ENCODE measurements around the gene ITGAV.
A peak's percentile ranks its signal among the peaks of the same experiment; 100 is the strongest.

ITGAV gene

GRCh38 chr2:186718903-186719302 lies 129.0 kb downstream of the ITGAV start:
- Histone ChIP-seq H3K36me3 (ENCODE audit: control insufficient read depth in 2 of 2, insufficient read depth in 1 of 2, low read length in 2 of 2) (no peaks in the 10 kb centered on the region), H3K9me3 (ENCODE audit: control insufficient read depth, insufficient read depth, low read depth, low read length) (no peaks in the 10 kb centered on the region), H3K4me3 (ENCODE audit: low read depth, low read length) (no peak overlapping the region), H3K4me1 (ENCODE audit: control insufficient read depth, insufficient read depth, low read length) (no peaks in the 10 kb centered on the region), H3K27ac (ENCODE audit: extremely low read depth, low read depth, low read length) (no peak overlapping the region)
- TF ChIP-seq ZNF157 (tag by site-specific recombination; IDR thresholded peaks at IDR 0.05) (no peak), ZNF660 (tag by site-specific recombination; IDR thresholded peaks at IDR 0.05) (no peak), ZNF792 (tag by site-specific recombination; IDR thresholded peaks at IDR 0.05) (no peak), ZFP69B (tag by site-specific recombination; IDR thresholded peaks at IDR 0.05) (no peak), ZBTB1 (tag by site-specific recombination; IDR thresholded peaks at IDR 0.05) (no peak), CTCF (tag by site-specific recombination; IDR thresholded peaks at IDR 0.05) (no peak), ZNF701 (tag by site-specific recombination; IDR thresholded peaks at IDR 0.05) (no peak), ZNF596 (tag by site-specific recombination; IDR thresholded peaks at IDR 0.05) (no peak), ZNF18 (tag by site-specific recombination; IDR thresholded peaks at IDR 0.05) (no peak), ZNF202 (tag by site-specific recombination; IDR thresholded peaks at IDR 0.05; ENCODE audit: borderline replicate concordance) (no peak), ZNF266 (tag by site-specific recombination; IDR thresholded peaks at IDR 0.05; ENCODE audit: low read depth) (no peak)
- CTCF ChIA-PET = interaction anchor here (0.6 to 0.7 kb wide), 2 partner anchors 13 to 1530 kb away, joined by 3 to 4 read pairs; no protein-coding TSS in a partner anchor
- POLR2A ChIA-PET = no interaction called here

- Histone ChIP-seq H3K4me1 (ENCODE audit: control insufficient read depth, insufficient read depth, low read length) (no peaks in the 10 kb centered on the region), H3K4me3 (ENCODE audit: low read depth, low read length) (no peak overlapping the region), H3K27ac (ENCODE audit: extremely low read depth, low read depth, low read length) (no peak overlapping the region), H3K36me3 (ENCODE audit: control insufficient read depth in 2 of 2, insufficient read depth in 1 of 2, low read length in 2 of 2) (no peaks in the 10 kb centered on the region), H3K9me3 (ENCODE audit: control insufficient read depth, insufficient read depth, low read depth, low read length) (no peaks in the 10 kb centered on the region)
- POLR2A ChIA-PET = interaction anchor here (0.7 kb wide), 1 partner anchor 151 kb away, joined by 3 read pairs; no protein-coding TSS in a partner anchor
- TF ChIP-seq PRDM6 (tag by site-specific recombination; IDR thresholded peaks at IDR 0.05) (0 out of 2 replicates have a peak, but pooled peaks have one; percentile 35), HOXD13 (CRISPR knock-in tag; IDR thresholded peaks at IDR 0.05; ENCODE audit: borderline replicate concordance) (no peak)
- CTCF ChIA-PET = no interaction called here
These were observed 132.1 kb downstream of the ITGAV start for GRCh38 chr2:186721956-186722355.

GRCh38 chr2:186724736-186725135 lies 134.9 kb downstream of the ITGAV start:
- ChIA-PET CTCF (interaction anchor here (0.6 kb wide), 1 partner anchor 229 kb away, joined by 3 read pairs; no protein-coding TSS in a partner anchor), POLR2A (no interaction called here)
- Histone ChIP-seq H3K4me1 (ENCODE audit: control insufficient read depth, insufficient read depth, low read length) (no peaks in the 10 kb centered on the region), H3K4me3 (ENCODE audit: low read depth, low read length) (no peak overlapping the region), H3K36me3 (ENCODE audit: control insufficient read depth in 2 of 2, insufficient read depth in 1 of 2, low read length in 2 of 2) (no peaks in the 10 kb centered on the region), H3K9me3 (ENCODE audit: control insufficient read depth, insufficient read depth, low read depth, low read length) (no peaks in the 10 kb centered on the region), H3K27ac (ENCODE audit: extremely low read depth, low read depth, low read length) (no peak overlapping the region)
- TF ChIP-seq ZFHX2 (tag by site-specific recombination; conservative IDR thresholded peaks at IDR 0.05) = no peak
- no peak for TF ChIP-seq AEBP2 (tag by site-specific recombination; IDR thresholded peaks at IDR 0.05; ENCODE audit: borderline replicate concordance)
- TF ChIP-seq ZNF335 (tag by site-specific recombination; conservative IDR thresholded peaks at IDR 0.05) = no peak
- TF ChIP-seq ZBTB10 (tag by site-specific recombination; IDR thresholded peaks at IDR 0.05) = no peak
- no peak for TF ChIP-seq ZNF707 (tag by site-specific recombination; IDR thresholded peaks at IDR 0.05)
- no peak for TF ChIP-seq KLF1 (tag by site-specific recombination; IDR thresholded peaks at IDR 0.05)
- TF ChIP-seq ZNF16 (tag by site-specific recombination; IDR thresholded peaks at IDR 0.05; ENCODE audit: low read depth) = no peak

Data from HEK293 (cell line).